Glutamatergic neuron (in vitro differentiated cells): Measurements from ENCODE around the gene PCDH10. TPM values are rescaled to one million over a fixed set of nuclear protein-coding genes. Genes with fewer than 3 reads are reported as not detected.
A peak's percentile ranks its signal among the peaks of the same experiment; 100 is the strongest.

ENCODE experiments used
- DNase-seq: peaks from one replicate; pipeline ENCODE4 v3.0.0; 2022
- H3K27ac Mint-ChIP-seq: one replicate; pipeline ENCODE4 v1.8.0; 2020; ENCODE audit warnings: mild to moderate bottlenecking, mixed read lengths, inconsistent platforms; ENCODE audit not compliant: unreplicated experiment
- H3K27me3 Mint-ChIP-seq: one replicate; pipeline ENCODE4 v1.8.0; 2020; ENCODE audit warnings: mild to moderate bottlenecking, moderate library complexity, mixed read lengths, inconsistent platforms; ENCODE audit not compliant: unreplicated experiment
- H3K36me3 Mint-ChIP-seq: one replicate; pipeline ENCODE4 v1.8.0; 2020; ENCODE audit warnings: mild to moderate bottlenecking, mixed read lengths, inconsistent platforms; ENCODE audit not compliant: unreplicated experiment
- H3K4me1 Mint-ChIP-seq: one replicate; pipeline ENCODE4 v1.8.0; 2020; ENCODE audit warnings: mild to moderate bottlenecking, low read depth, mixed read lengths, inconsistent platforms; ENCODE audit not compliant: unreplicated experiment
- H3K4me3 Mint-ChIP-seq: one replicate; pipeline ENCODE4 v1.8.0; 2020; ENCODE audit warnings: mild to moderate bottlenecking, mixed read lengths, inconsistent platforms; ENCODE audit not compliant: unreplicated experiment
- H3K9me3 Mint-ChIP-seq: one replicate; pipeline ENCODE4 v1.8.0; 2020; ENCODE audit warnings: mild to moderate bottlenecking, moderate library complexity, mixed read lengths, inconsistent platforms; ENCODE audit not compliant: unreplicated experiment
- CTCF ChIP-seq: fragments of 200-600 bp; sonication (generic); IDR thresholded peaks from one replicate; pipeline ENCODE4 v1.5.0; 2021; ENCODE audit not compliant: partially characterized antibody, unreplicated experiment
- total RNA-seq: library from RNA; stranded (reverse); fragmentation: NEBNext Ultra II Directional; extraction: Animal tissue kit (Norgen Biotek cat#: 25700); gene quantifications from one replicate; pipeline ENCODE4 v1.2.1, GENCODE V29; 2021; ENCODE audit not compliant: unreplicated experiment

PCDH10 gene
- total RNA-seq, 1 donor from 2014 or later: 1.7 TPM

DNA sequence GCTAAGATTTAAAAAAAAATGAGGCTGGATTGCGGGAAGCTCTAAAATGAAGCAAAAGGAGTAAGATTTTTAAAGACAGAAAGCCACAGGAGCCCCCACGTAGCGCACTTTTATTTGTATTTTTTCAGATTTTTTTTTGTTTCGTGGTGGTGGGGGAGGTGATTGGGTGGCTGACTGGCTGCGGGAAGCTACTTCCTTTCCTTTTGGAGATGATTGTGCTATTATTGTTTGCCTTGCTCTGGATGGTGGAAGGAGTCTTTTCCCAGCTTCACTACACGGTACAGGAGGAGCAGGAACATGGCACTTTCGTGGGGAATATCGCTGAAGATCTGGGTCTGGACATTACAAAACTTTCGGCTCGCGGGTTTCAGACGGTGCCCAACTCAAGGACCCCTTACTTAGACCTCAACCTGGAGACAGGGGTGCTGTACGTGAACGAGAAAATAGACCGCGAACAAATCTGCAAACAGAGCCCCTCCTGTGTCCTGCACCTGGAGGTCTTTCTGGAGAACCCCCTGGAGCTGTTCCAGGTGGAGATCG lies 908 bp downstream of the PCDH10 start:
- Mint-ChIP-seq H3K36me3 (no peaks in the 10 kb centered on the region), H3K27me3 (peaks cover 31% of the 10 kb centered on the region), H3K27ac (no peak overlapping the region), H3K4me3 (peak overlapping the region; percentile 96), H3K4me1 (peaks cover 26% of the 10 kb centered on the region), H3K9me3 (peaks cover 10% of the 10 kb centered on the region)
- no peak for DNase-seq
- no peak for TF ChIP-seq CTCF

GRCh38 chr4:133150486-133151340 lies 1.6 kb downstream of the PCDH10 start:
- Mint-ChIP-seq H3K27ac (no peak overlapping the region), H3K4me3 (peak overlapping the region; percentile 96), H3K4me1 (peaks cover 26% of the 10 kb centered on the region), H3K9me3 (peaks cover 10% of the 10 kb centered on the region), H3K27me3 (peaks cover 31% of the 10 kb centered on the region), H3K36me3 (no peaks in the 10 kb centered on the region)
- peak; percentile 45 for DNase-seq
- TF ChIP-seq CTCF: no peak

DNA sequence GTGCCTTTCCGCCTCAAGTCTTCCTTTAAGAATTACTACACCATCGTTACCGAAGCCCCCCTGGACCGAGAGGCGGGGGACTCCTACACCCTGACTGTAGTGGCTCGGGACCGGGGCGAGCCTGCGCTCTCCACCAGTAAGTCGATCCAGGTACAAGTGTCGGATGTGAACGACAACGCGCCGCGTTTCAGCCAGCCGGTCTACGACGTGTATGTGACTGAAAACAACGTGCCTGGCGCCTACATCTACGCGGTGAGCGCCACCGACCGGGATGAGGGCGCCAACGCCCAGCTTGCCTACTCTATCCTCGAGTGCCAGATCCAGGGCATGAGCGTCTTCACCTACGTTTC lies 2.2 kb downstream of the PCDH10 start:
- peaks cover 26% of the 10 kb centered on the region for H3K4me1 Mint-ChIP-seq
- H3K36me3 Mint-ChIP-seq: no peaks in the 10 kb centered on the region
- peaks cover 31% of the 10 kb centered on the region for H3K27me3 Mint-ChIP-seq
- TF ChIP-seq CTCF: no peak
- H3K27ac Mint-ChIP-seq: no peak overlapping the region
- peaks cover 10% of the 10 kb centered on the region for H3K9me3 Mint-ChIP-seq
- DNase-seq: peak; percentile 45
- peak overlapping the region; percentile 96 for H3K4me3 Mint-ChIP-seq

DNA sequence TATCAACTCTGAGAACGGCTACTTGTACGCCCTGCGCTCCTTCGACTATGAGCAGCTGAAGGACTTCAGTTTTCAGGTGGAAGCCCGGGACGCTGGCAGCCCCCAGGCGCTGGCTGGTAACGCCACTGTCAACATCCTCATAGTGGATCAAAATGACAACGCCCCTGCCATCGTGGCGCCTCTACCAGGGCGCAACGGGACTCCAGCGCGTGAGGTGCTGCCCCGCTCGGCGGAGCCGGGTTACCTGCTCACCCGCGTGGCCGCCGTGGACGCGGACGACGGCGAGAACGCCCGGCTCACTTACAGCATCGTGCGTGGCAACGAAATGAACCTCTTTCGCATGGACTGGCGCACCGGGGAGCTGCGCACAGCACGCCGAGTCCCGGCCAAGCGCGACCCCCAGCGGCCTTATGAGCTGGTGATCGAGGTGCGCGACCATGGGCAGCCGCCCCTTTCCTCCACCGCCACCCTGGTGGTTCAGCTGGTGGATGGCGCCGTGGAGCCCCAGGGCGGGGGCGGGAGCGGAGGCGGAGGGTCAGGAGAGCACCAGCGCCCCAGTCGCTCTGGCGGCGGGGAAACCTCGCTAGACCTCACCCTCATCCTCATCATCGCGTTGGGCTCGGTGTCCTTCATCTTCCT lies 2.7 kb downstream of the PCDH10 start:
- H3K9me3 Mint-ChIP-seq: peaks cover 10% of the 10 kb centered on the region
- H3K27ac Mint-ChIP-seq: no peak overlapping the region
- TF ChIP-seq CTCF: peak; percentile 60
- no peaks in the 10 kb centered on the region for H3K36me3 Mint-ChIP-seq
- peaks cover 29% of the 10 kb centered on the region for H3K4me1 Mint-ChIP-seq
- H3K27me3 Mint-ChIP-seq: peaks cover 31% of the 10 kb centered on the region
- DNase-seq: peak; percentile 81
- peak overlapping the region; percentile 96 for H3K4me3 Mint-ChIP-seq
